Spleen (tissue), 7 donors: ENCODE data around the gene SNPH.

Experiments
- CTCF ChIP-seq, 11 experiments: fragments of 200-600 bp in 7 of 11; fragments of 450-650 bp in 4 of 11; sonication (generic) in 4 of 11; IDR thresholded peaks in 8 of 11; conservative IDR thresholded peaks in 3 of 11; 1 replicate in 7 of 11; 2 replicates in 4 of 11; pipeline versions ENCODE4 v1.4.0 to v1.8.0; 2016 to 2021; ENCODE audit warnings: antibody characterized with exemption in 11 of 11, inconsistent platforms in 4 of 11, mild to moderate bottlenecking in 1 of 11
- POLR2A ChIP-seq, 3 donors: fragments of 450-650 bp; IDR thresholded peaks; one replicate each; pipeline ENCODE4 v1.5.1; 2017; ENCODE audit warnings: antibody characterized with exemption in 3 of 3, mild to moderate bottlenecking in 1 of 3
- donor health status: DM: no; HTN: no; CAD: no; lungs with moderate emphysema.
- donor health status: DM: no; HTN: no; CAD: no.
- donor health status: DM: no; HTN: no; CAD: no.

- TF ChIP-seq CTCF (IDR thresholded peaks at IDR 0.05 in 8 of 11, conservative IDR thresholded peaks at IDR 0.05 in 3 of 11) (no peak), POLR2A (IDR thresholded peaks at IDR 0.05) (no peak)
These were observed 24.6 kb upstream of the SNPH start for GRCh38 chr20:1241456-1241855.
